KMS-11 (cell line): ENCODE results near the gene DHCR24.

Experiments
- H2AFZ ChIP-seq: fragments of 200-600 bp; sonication (generic); 2 replicates; pipeline ENCODE4 v1.6.1; 2016; ENCODE audit warnings: antibody characterized with exemption, mixed run types, low read depth
- H3K27ac ChIP-seq: fragments of 200-600 bp; sonication (generic); 2 replicates; pipeline ENCODE4 v1.6.1; 2016; ENCODE audit warnings: mild to moderate bottlenecking, mixed run types
- H3K27me3 ChIP-seq: fragments of 200-600 bp; sonication (generic); 2 replicates; pipeline ENCODE4 v1.6.1; 2017; ENCODE audit warnings: mild to moderate bottlenecking, low read depth, mixed run types, moderate library complexity; ENCODE audit not compliant: insufficient read depth
- H3K36me3 ChIP-seq: fragments of 200-600 bp; sonication (generic); 2 replicates; pipeline ENCODE4 v1.6.1; 2017; ENCODE audit warnings: mild to moderate bottlenecking, mixed run types; ENCODE audit not compliant: insufficient read depth
- H3K4me1 ChIP-seq: fragments of 200-600 bp; sonication (generic); 2 replicates; pipeline ENCODE4 v1.6.1; 2016; ENCODE audit warnings: mild to moderate bottlenecking, low read depth, mixed run types; ENCODE audit not compliant: poor library complexity, severe bottlenecking
- H3K4me2 ChIP-seq: fragments of 200-600 bp; sonication (generic); 2 replicates; pipeline ENCODE4 v1.7.0; 2016; ENCODE audit warnings: mild to moderate bottlenecking, mixed run types
- H3K4me3 ChIP-seq: fragments of 200-600 bp; sonication (generic); IDR thresholded peaks from 2 replicates; pipeline ENCODE4 v1.6.1; 2017; ENCODE audit warnings: low read depth, low read length, mixed read lengths; ENCODE audit not compliant: insufficient read depth
- H3K79me2 ChIP-seq: fragments of 200-600 bp; sonication (generic); 2 replicates; pipeline ENCODE4 v1.6.1; 2016; ENCODE audit warnings: low read depth, mixed run types; ENCODE audit not compliant: insufficient read depth
- H3K9ac ChIP-seq: fragments of 200-600 bp; sonication (generic); 2 replicates; pipeline ENCODE4 v1.6.1; 2016; ENCODE audit warnings: mild to moderate bottlenecking, mixed run types
- H4K20me1 ChIP-seq: fragments of 200-600 bp; sonication (generic); 2 replicates; pipeline ENCODE4 v1.6.1; 2016; ENCODE audit warnings: mild to moderate bottlenecking, mixed run types; ENCODE audit not compliant: insufficient read depth
- CTCF ChIP-seq: fragments of 200-600 bp; sonication (generic); conservative IDR thresholded peaks from 2 replicates; pipeline ENCODE4 v1.6.1; 2017; ENCODE audit warnings: low read depth, mild to moderate bottlenecking, antibody characterized with exemption, low read length, moderate library complexity, mixed read lengths

DHCR24 gene

GRCh38 chr1:54833121-54833520 is 53.9 kb downstream of the DHCR24 start:
- Histone ChIP-seq H3K27me3 (no peaks in the 10 kb centered on the region), H3K4me3 (no peak overlapping the region), H3K4me1 (no peaks in the 10 kb centered on the region), H4K20me1 (no peaks in the 10 kb centered on the region), H3K79me2 (no peaks in the 10 kb centered on the region), H3K9ac (no peak overlapping the region), H3K36me3 (no peaks in the 10 kb centered on the region), H3K4me2 (no peak overlapping the region), H2AFZ (no peak overlapping the region), H3K27ac (no peak overlapping the region)
- no peak for TF ChIP-seq CTCF

- no peak overlapping the region for H3K9ac ChIP-seq
- H4K20me1 ChIP-seq = no peaks in the 10 kb centered on the region
- H3K27ac ChIP-seq = no peak overlapping the region
- H2AFZ ChIP-seq = no peak overlapping the region
- H3K4me3 ChIP-seq = no peak overlapping the region
- TF ChIP-seq CTCF = no peak
- no peaks in the 10 kb centered on the region for H3K36me3 ChIP-seq
- H3K4me1 ChIP-seq = no peaks in the 10 kb centered on the region
- no peaks in the 10 kb centered on the region for H3K27me3 ChIP-seq
- no peaks in the 10 kb centered on the region for H3K79me2 ChIP-seq
- H3K4me2 ChIP-seq = no peak overlapping the region
These were observed 60.7 kb downstream of the DHCR24 start for GRCh38 chr1:54826226-54826816.

GRCh38 chr1:54825696-54826095 is 61.3 kb downstream of the DHCR24 start:
- H3K4me1 ChIP-seq = no peaks in the 10 kb centered on the region
- no peak for TF ChIP-seq CTCF
- H3K27ac ChIP-seq = no peak overlapping the region
- no peak overlapping the region for H3K9ac ChIP-seq
- H3K79me2 ChIP-seq = no peaks in the 10 kb centered on the region
- no peak overlapping the region for H3K4me3 ChIP-seq
- H2AFZ ChIP-seq = no peak overlapping the region
- H4K20me1 ChIP-seq = no peaks in the 10 kb centered on the region
- no peaks in the 10 kb centered on the region for H3K27me3 ChIP-seq
- no peak overlapping the region for H3K4me2 ChIP-seq
- H3K36me3 ChIP-seq = no peaks in the 10 kb centered on the region

- H3K79me2 ChIP-seq = no peaks in the 10 kb centered on the region
- no peaks in the 10 kb centered on the region for H3K4me1 ChIP-seq
- no peak for TF ChIP-seq CTCF
- H3K27ac ChIP-seq = no peak overlapping the region
- H2AFZ ChIP-seq = no peak overlapping the region
- no peaks in the 10 kb centered on the region for H3K27me3 ChIP-seq
- no peak overlapping the region for H3K4me2 ChIP-seq
- H3K36me3 ChIP-seq = no peaks in the 10 kb centered on the region
- H4K20me1 ChIP-seq = no peaks in the 10 kb centered on the region
- H3K9ac ChIP-seq = no peak overlapping the region
- H3K4me3 ChIP-seq = no peak overlapping the region
These were observed 63.3 kb downstream of the DHCR24 start for GRCh38 chr1:54823670-54824069.
